ENCODE measurements around the gene RTBDN.

Gene RTBDN

DNA sequence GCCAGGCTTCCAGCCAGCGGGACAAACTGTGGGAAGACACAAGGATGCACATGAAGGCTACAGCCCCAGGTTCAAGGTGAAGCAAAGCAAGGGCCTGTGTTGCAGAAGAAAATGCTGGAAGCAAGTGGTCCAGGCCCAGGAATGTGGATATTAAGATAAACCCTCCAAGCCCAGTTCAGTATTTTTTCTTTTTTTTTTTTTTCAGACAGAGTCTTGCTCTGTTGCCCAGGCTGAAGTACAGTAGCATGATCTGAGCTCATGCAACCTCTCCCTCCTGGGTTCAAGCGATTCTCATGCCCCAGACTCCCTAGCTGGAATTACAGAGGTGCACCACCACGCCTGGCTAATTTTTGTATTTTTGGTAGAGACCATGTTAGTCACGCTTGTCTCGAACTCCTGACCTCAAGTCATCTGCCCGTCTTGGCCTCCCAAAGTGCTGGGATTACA, 37.2 kb downstream of the RTBDN start:
- intact Hi-C loops (cut with DNase I), result loop anchor here (2.0 to 5.0 kb wide), 2 partner anchors 20 to 35 kb away; no protein-coding TSS in a partner anchor
- DNase-seq, result no peak

- intact Hi-C loops (cut with DNase I), result loop anchor here (2.0 to 5.0 kb wide), 2 partner anchors 20 to 34 kb away; no protein-coding TSS in a partner anchor
- DNase-seq, result peak; percentile 59 to 92 (median 81)
Measured at GRCh38 chr19:12796146-12797071, 38.0 kb downstream of the RTBDN start.

GRCh38 chr19:12794971-12795381, 39.4 kb downstream of the RTBDN start:
- no peak for DNase-seq
- intact Hi-C loops (cut with DNase I), result loop anchor here (5.0 kb wide), 1 partner anchor 33 kb away; no protein-coding TSS in a partner anchor

DNA sequence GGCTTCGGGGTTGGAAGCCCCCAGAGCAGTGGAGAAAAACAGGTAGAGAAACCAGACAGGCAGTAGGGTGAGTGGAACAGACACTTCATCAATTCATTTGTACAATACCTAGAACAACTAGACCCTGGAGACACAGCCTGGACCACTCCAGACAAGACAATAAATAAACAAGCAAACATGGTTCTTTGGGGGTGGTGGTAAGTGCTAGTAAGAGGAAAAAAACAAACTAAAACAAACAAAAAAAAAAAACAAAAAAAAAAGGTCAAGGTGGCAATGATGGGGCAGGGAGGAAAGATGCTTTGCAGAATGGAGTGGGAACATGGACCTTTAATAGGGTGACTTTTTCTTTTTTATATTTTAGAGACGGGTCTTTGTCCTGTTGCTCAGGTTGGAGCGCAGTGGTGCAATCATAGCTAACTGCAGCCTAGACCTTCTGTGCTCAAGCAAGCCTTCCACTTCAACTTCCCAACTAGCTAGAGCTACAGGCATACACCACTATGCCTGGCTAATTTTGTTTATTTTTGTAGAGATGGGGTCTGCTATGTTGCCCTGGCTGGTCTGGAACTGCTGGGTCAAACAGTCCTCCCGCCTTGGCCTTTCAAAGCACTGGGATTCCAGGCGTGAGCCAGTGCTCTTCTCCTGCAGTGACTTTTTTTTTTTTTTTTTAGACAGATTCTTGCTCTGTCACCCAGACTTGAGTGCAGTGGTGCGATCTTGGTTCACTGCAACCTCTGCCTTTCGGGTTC, 40.0 kb downstream of the RTBDN start:
- intact Hi-C loops (cut with DNase I), result no loop called here
- DNase-seq, result no peak

DNA sequence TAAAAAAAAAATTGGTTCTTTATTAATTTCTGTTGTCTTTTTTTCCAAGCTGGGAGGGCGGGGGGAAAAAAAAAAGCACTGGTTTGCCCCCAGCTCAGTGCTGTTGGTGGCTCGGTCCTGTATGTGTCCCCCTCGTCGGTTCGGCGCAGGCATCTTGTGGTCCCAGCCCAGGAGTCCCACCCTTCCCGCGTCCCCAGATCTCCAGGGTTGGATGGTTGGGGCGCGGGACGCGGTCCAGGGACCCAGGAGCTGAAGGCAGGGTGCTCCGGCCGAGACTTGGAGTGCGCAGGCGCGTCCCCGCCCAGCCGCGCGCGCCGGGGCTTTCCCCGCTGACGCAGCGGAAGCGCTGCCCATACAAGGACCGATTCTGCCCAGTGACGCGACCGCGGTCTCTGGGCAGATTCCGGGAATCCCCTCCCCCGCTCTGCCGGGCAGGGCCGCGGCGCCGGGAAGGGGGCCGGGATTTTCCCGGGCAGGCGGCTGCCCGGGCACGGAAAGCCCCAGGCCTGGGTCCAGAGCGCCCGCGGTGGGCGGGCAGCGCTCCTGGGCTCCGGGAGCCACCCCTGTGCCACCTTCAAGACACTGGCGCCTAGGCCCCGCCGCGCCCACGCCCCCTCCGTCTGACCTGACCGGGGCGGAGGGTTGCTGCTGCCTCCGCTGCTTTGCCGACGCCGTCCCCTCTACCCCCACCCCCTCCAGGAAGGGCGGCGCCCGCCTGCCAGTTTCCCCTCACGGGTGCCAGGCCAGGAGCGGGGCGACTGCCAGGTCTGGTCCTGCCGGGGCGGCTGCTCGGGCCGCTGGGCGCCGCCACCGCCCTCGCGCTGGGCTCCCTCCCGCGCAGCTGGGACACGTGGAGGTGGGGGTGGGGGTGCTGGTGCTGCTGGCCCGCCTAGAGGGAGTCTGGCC, 40.8 kb downstream of the RTBDN start:
- DNase-seq, result peak; percentile 78 to 97 (median 92)
- intact Hi-C loops (cut with DNase I), result no loop called here

DNA sequence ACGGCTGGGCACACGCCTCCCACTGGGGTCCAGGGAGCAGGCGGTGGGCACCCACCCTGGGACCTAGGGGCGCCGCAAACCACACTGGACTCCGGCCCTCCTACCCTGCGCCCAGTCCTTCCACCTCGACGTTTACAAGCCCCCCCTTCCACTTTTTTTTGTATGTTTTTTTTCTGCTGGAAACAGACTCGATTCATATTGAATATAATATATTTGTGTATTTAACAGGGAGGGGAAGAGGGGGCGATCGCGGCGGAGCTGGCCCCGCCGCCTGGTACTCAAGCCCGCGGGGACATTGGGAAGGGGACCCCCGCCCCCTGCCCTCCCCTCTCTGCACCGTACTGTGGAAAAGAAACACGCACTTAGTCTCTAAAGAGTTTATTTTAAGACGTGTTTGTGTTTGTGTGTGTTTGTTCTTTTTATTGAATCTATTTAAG, 41.5 kb downstream of the RTBDN start:
- intact Hi-C loops (cut with DNase I), result no loop called here
- peak in 1 of 42 donors; percentile 64 for DNase-seq

DNA sequence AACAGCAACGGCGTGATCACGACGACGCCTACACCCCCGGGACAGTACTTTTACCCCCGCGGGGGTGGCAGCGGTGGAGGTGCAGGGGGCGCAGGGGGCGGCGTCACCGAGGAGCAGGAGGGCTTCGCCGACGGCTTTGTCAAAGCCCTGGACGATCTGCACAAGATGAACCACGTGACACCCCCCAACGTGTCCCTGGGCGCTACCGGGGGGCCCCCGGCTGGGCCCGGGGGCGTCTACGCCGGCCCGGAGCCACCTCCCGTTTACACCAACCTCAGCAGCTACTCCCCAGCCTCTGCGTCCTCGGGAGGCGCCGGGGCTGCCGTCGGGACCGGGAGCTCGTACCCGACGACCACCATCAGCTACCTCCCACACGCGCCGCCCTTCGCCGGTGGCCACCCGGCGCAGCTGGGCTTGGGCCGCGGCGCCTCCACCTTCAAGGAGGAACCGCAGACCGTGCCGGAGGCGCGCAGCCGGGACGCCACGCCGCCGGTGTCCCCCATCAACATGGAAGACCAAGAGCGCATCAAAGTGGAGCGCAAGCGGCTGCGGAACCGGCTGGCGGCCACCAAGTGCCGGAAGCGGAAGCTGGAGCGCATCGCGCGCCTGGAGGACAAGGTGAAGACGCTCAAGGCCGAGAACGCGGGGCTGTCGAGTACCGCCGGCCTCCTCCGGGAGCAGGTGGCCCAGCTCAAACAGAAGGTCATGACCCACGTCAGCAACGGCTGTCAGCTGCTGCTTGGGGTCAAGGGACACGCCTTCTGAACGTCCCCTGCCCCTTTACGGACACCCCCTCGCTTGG, 42.1 kb downstream of the RTBDN start:
- DNase-seq, result peak in 39 of 42 donors; percentile 45 to 83 (median 65)
- intact Hi-C loops (cut with DNase I), result no loop called here

GRCh38 chr19:12791345-12792050, 42.9 kb downstream of the RTBDN start, which contains the start of gene JUNB:
Gene JUNB, plus strand, starts transcription at chr19:12791486. Its CDS starts 286 bp downstream, at chr19:12791772.
- peak; percentile 94 to 100 (median 99) for DNase-seq
- intact Hi-C loops (cut with DNase I), result no loop called here

DNA sequence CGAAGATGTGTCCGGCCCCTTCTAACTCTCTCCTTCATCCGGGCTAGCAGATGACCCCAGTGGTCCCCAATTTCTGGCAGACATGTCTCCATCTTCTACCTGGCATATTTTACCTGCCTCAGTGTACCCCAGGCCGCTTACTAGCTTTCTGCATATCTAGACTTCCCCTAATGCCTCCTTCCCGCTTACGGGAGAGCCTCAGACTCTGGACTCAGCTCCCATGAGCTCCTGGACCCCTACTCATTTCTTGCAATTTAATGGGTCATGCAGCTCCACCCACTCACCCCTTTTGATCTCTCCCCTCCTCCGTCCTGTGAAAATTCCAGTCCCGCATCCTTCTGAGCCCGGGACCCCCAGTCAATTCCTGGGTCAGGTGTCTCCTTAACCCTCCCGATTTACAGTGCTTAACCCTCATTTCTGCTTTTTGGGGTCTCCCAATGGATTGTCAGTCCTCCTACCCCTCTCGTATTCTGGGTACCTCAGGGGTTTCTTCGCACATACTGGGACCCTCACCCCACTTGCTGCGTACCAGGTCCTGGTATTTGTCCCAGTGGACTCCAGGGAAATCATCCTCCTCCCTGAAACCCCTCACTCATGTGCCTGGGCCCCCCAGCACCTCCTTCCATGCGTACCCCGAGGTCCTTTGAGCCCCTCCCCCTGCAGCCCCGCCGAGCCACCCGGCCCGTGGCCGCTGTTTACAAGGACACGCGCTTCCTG, 43.6 kb downstream of the RTBDN start:
- intact Hi-C loops (cut with DNase I), result no loop called here
- peak in 3 of 42 donors; percentile 19 to 55 (median 42) for DNase-seq

- DNase-seq, result peak; percentile 87 to 99 (median 96)
- intact Hi-C loops (cut with DNase I), result no loop called here
Measured at GRCh38 chr19:12789904-12790619, 44.3 kb downstream of the RTBDN start.

GRCh38 chr19:12789098-12789903, 45.1 kb downstream of the RTBDN start:
- DNase-seq, result peak in 1 of 42 donors; percentile 55
- intact Hi-C loops (cut with DNase I), result no loop called here

GRCh38 chr19:12788682-12789097, 45.7 kb downstream of the RTBDN start:
- intact Hi-C loops (cut with DNase I), result no loop called here
- DNase-seq, result peak in 40 of 42 donors; percentile 52 to 89 (median 72)

DNA sequence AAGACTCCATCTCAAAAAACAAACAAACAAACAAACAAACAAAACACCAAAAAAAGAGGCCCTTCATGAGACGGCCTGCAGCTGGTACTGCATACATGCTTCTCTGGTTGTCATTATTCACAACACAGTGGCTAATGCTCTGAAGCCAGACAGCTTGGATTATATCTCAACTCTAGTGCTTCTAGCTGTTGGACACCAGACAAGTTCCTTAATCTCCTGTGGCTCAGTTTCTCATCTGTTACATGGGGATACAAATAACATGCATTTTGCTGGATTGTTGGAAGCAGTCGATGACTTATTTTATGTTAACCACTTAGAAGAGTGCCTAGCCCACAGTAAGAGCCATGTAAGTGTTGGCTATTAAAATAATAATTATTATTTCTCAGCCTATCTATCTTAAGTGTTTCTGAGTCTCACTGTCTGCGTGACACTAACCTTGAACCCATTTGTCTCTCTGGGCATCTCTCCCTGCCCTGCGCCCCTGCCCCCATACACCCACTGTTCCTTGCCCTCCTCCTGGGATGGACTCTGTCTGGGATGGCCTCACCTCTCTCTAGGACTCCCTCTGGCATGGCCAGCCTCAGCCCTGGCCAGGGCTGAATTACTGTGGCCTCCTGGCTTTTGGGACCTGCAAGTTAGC, 46.2 kb downstream of the RTBDN start:
- intact Hi-C loops (cut with DNase I), result no loop called here

DNA sequence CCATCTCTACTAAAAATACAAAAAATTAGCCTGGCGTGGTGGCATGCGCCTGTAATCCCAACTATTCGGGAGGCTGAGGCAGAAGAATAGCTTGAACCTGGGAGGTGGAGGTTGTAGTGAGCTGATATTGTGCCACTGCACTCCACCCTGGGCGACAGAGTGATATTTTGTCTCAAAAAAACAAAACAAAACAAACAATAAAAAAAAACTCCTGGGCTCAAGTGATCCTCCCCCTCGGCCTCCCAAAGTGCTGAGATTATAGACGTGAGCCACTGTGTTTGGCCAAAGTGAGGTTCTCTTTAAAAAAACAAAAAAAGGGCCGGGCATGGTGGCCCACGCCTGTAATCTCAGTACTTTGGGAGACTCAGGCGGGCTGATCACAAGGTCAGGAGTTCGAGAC, 46.9 kb downstream of the RTBDN start:
- no peak for DNase-seq
- intact Hi-C loops (cut with DNase I), result no loop called here

More for the DNA sequence above, 46.2 kb downstream of the RTBDN start:
- DNase-seq, result no peak

All from head of caudate nucleus (tissue), 42 donors.